GM12874 (cell line): ENCODE data around the gene SH2D3A.

Source experiments
- TF ChIP-seq, protein P1 (sequence below): IDR thresholded peaks from 2 replicates; pipeline ENCODE4 v1.5.1; 2011; ENCODE audit warnings: low read depth, mild to moderate bottlenecking, control low read depth, low read length, moderate library complexity; ENCODE audit not compliant: insufficient read depth

Gene SH2D3A

DNA sequence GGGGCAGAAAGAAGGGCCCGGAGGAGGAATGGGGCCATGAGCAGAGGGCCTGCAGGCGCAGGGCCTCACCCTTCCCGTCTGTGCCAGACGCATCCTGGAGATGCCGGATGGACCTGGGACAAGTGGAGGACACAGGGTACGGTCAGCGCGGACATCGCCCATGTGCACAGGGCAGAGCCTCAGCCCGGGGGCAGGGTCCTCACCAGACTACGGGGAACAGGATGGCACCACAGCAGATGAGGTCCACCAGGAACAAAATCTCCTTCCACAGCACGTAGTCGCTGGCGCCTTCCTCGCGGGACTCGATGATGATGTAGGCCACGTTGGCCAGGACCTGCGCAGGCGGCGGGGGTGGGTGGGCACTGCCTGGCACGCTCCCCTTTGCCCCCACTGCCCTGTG, 35.4 kb downstream of the SH2D3A start:
- TF ChIP-seq, protein P1, sequence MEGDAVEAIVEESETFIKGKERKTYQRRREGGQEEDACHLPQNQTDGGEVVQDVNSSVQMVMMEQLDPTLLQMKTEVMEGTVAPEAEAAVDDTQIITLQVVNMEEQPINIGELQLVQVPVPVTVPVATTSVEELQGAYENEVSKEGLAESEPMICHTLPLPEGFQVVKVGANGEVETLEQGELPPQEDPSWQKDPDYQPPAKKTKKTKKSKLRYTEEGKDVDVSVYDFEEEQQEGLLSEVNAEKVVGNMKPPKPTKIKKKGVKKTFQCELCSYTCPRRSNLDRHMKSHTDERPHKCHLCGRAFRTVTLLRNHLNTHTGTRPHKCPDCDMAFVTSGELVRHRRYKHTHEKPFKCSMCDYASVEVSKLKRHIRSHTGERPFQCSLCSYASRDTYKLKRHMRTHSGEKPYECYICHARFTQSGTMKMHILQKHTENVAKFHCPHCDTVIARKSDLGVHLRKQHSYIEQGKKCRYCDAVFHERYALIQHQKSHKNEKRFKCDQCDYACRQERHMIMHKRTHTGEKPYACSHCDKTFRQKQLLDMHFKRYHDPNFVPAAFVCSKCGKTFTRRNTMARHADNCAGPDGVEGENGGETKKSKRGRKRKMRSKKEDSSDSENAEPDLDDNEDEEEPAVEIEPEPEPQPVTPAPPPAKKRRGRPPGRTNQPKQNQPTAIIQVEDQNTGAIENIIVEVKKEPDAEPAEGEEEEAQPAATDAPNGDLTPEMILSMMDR, result no peak

DNA sequence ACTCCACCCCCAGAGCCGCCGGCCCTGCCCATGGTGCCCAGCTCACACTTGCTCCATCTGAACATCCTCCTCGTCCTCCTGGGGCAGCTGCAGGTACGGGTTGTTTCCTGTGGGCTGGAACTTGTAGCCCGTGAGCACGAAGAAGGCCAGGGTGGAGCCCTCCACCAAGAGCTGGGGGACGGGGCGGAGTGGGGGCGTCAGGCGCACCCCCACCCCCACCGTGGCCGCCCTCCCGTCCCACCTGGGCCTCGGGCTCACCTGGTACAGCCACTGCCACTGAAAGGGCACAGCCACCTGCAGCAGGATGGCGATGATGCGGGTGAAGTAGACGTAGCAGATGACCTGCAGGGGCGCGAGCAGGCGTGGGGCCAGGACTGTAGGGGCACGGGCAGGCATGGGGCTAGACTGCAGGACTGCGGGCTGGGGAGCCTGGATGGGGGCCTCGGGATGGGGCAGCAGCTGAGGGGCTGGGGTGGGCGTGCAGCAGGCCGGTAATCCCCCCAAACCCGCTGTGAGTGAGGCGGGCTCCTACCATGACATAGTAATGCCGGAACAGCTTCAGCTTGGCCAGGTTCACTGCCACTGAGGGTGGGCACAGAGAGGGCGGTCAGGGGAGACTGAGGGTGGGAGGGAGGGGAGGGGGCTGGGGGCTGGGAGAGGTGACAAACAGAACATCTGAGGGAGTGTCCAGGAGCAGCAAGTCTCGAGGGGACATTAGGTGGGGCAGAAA, 36.1 kb downstream of the SH2D3A start:
- TF ChIP-seq, protein P1, result no peak

DNA sequence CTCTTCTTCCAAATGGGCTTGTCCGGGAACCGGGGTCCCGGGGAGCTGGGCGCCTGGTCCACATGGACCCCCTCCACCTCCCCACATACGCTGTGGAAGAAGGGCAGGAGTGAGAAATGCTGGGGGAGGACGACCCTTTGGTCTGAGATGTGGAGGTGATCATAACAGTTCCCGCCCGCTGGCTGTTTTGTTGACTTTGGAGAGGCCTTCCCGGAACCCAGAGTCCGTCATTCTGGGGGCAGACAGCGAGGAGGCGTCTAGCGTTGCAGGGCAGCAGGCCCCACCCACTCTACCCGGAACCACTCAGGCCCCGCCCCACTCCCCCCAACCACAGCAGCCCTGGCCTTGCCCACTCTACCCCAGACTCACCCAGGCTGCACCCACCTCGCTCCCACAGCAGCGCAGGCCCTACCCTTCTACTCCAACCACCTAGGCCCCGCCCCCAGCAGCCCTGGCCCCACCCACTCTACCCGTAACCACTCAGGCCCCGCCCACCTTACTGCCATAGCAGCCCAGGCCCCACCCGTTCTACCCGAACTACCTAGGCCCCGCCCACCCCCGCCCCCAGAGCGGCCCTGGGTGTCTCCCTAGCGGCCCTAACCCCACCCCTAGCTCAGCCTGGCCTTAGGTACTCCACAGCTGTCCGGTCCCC, 37.0 kb downstream of the SH2D3A start:
- TF ChIP-seq, protein P1, result no peak

DNA sequence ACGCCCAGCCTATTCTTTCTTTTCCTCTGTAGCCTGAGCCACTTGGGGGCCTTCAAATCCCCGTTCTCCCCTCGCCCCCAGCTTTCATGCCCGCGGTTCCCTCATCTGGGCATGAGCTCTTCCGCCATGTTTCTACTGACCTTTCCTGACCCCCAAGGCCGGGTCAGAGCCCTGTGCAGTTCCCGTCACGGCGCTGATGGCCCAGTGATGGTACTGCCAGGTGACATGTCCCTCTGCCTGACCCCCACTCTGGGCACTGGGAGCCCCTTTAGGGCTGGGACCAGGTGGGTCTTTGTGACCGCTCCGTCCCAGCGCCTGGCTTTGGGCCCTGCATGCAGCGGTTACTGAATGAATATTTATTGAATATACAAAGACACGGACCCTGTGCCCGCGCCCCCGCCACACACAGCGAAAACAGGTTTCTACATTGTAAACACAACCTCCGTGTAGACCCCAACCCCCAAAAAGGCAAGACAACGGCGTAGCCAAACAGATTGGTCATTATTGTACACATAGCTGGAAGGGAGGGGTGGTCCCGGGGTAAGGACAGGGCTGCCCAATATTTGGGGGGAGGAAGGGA, 37.6 kb downstream of the SH2D3A start:
- TF ChIP-seq, protein P1, result no peak

DNA sequence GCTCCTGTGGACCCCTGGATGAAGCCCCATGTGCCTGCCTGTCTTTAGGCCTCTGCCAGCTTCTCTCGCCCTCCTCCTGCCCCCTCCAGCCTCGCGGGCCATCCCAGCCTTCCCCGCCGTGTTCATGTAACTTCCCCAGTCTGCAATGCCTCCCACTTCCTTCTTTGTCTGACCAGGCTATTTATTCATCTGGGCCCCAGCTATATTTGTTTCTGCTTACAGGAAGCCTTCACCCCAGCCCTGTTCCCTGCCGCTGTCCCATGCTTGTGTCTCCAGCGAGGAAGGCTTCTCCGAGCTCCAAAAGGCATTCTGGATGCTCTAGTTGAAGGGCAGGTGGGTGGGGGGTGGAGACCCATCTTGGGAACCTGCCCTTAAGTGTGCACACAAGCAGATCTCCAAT, 38.9 kb downstream of the SH2D3A start:
- TF ChIP-seq, protein P1, result no peak

DNA sequence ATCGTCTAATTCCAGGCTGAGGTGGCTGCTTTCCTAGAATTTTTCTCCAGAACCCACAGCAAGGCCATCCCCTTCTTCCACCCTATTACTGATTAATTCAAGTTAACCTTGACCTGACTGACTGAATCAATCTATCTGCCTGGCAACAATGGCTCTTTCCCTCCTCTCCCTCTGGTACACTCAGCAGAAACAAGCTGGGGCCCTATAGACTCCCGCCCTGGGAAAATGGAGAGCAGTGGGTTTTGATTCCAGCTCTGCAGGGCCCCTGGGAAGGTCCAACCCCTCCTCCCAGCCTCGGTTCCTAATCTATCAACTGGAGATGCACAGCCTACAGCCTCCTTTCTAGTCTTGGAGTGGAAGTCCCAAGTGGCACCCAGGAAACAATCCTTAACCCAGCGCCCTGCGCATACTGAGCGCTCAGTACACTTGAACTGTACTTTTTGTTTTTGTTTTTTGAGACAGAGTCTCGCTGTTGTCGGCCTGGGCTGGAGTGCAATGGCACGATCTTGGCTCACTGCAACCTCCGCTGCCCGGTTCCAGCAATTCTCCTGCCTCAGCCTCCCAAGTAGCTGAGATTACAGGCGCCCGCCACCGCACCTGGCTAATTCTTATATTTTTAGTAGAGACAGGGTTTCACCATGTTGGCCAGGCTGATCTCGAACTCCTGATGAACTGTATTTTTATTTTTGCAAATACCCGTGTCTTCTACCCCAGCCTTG, 41.6 kb downstream of the SH2D3A start:
- TF ChIP-seq, protein P1, result no peak
